NCI-H2227 treated with DMSO at 0.1 percent for 48 hours (cell line): ENCODE measurements around the gene TPD52L2.

Experiments used
- DNase-seq: peaks from one replicate; lab custom pipeline; 2025; lab: John Stamatoyannopoulos, UW

TPD52L2 gene

GRCh38 chr20:63932606-63933160, 67.6 kb downstream of the TPD52L2 start:
- DNase-seq = no peak

DNA sequence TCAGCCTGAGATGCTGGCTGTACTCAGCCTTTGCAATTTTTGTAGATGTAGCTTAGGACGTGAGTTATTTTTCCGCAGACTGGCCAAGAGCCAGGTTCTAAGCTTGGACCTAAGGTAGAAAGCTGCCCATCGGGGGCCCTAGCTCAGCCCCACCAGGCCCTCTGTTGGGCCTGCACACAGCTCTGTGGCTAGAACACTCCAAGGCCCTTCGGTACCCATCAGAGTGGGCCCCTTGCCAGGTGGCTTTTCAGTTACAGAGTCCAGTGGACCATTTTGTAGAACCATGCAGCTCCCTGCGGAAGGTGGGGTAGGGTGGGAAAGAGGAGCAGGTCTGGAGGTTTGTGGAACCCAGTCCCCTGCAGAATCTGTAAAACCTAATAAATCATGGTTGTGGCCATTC, 68.6 kb downstream of the TPD52L2 start:
- no peak for DNase-seq

- no peak for DNase-seq
Observed at GRCh38 chr20:63934271-63935068, 69.4 kb downstream of the TPD52L2 start.

GRCh38 chr20:63935447-63935846, 70.4 kb downstream of the TPD52L2 start:
- DNase-seq = no peak

DNA sequence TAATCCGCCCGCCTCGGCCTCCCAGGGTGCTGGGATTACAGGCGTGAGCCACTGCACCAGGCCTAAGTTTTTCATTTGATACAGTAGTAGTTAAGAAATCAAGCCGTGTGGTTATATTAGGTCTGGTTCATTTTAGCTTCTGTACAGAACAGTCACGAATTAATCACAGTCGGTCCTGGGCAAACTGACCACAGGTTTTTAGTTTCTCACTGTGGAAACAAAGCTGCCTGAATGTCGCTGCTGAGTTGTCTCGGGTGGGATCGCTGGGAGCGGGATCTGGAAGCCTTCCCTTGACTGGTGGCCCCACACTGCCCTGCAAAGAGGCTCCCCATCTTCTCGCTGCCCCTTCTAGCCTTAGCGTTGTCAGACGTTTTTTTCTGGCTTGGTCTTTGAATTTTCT, 72.5 kb downstream of the TPD52L2 start:
- DNase-seq = no peak

- no peak for DNase-seq
Observed at GRCh38 chr20:63939061-63939935, 74.2 kb downstream of the TPD52L2 start.

- DNase-seq = no peak
Observed at GRCh38 chr20:63940071-63940471, 75.0 kb downstream of the TPD52L2 start.

DNA sequence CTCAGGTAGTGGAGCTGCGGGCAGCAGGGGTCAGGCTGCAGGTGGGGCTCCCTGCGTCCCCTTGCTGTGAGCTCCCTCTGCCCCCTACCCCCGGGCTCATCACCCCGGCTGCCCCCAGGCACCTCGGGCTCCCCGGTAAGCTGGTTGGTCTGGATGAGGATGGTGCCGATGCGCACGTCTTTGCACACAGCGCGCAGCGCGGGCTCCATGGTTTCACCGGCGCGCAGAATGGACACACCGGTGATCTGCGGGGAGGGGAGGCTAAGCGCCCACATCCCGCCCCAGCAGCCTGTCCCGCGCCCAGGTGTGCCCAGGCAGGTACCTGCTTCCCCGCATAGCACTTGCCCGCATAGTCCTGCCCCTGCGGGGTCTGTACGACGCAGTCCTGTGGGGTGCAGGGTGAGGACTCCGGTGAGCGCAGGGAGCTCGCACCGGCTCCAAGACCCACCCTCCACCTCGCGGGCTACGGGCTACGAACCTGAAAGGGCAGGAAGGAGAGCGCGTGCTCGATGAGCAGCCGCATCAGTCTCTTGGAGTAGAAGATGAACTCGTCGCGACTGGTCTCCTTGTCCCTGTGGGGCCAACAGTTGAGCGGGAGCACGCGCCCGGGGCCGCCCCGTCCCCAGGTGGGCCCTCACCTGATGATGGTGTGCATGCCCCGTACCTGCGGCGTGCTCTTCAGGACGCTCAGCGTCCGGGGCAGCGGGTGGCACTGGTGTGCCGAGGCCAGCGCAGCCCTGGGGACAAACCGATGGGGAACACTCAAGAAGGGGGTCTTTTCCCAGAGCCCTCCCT, 75.6 kb downstream of the TPD52L2 start:
- DNase-seq = no peak
